ENCODE measurements around the gene NGB.

NGB gene

GRCh38 chr14:77275041-77275580 is 4.1 kb upstream of the NGB start:
- TF ChIP-seq CTCF (IDR thresholded peaks at IDR 0.05; ENCODE audit: low read depth, low read length, missing control alignments) = no peak
- no peak for DNase-seq (ENCODE audit: extremely low read depth, low read depth)
- no peak overlapping the region for H3K4me3 ChIP-seq (replicated peaks; ENCODE audit: low read depth, low read length)

GRCh38 chr14:77273796-77274195 is 2.8 kb upstream of the NGB start:
- TF ChIP-seq CTCF (IDR thresholded peaks at IDR 0.05; ENCODE audit: low read depth, low read length, missing control alignments) = no peak
- no peak for DNase-seq (ENCODE audit: extremely low read depth, low read depth)
- H3K4me3 ChIP-seq (replicated peaks; ENCODE audit: low read depth, low read length) = no peak overlapping the region

DNA sequence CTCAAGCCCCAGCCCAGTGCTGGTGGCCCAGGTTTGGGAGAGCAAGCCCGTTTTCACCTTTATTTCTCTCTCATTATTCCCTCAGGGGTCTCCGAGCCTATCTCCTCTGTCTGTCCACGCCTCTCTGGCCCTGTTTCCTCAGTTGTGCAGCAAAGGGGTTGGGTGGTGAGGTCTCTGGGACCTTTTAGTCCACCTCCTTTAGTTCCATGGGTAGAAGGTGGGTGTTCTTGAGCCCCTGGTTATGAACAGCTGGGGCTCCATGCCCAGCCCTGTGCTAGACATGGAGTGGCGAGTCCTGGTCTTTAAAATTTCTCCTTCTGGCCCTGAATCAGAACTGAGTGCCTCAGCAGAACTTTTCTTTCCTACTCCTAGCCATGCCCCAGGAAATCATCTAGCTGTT is 1.3 kb upstream of the NGB start:
- TF ChIP-seq CTCF (IDR thresholded peaks at IDR 0.05; ENCODE audit: low read depth, low read length, missing control alignments) = no peak
- H3K4me3 ChIP-seq (replicated peaks; ENCODE audit: low read depth, low read length) = no peak overlapping the region
- no peak for DNase-seq (ENCODE audit: extremely low read depth, low read depth)

GRCh38 chr14:77270361-77271112 is 469 bp downstream of the NGB start:
- H3K4me3 ChIP-seq (replicated peaks; ENCODE audit: low read depth, low read length) = no peak overlapping the region
- no peak for TF ChIP-seq CTCF (IDR thresholded peaks at IDR 0.05; ENCODE audit: low read depth, low read length, missing control alignments)
- no peak for DNase-seq (ENCODE audit: extremely low read depth, low read depth)

DNA sequence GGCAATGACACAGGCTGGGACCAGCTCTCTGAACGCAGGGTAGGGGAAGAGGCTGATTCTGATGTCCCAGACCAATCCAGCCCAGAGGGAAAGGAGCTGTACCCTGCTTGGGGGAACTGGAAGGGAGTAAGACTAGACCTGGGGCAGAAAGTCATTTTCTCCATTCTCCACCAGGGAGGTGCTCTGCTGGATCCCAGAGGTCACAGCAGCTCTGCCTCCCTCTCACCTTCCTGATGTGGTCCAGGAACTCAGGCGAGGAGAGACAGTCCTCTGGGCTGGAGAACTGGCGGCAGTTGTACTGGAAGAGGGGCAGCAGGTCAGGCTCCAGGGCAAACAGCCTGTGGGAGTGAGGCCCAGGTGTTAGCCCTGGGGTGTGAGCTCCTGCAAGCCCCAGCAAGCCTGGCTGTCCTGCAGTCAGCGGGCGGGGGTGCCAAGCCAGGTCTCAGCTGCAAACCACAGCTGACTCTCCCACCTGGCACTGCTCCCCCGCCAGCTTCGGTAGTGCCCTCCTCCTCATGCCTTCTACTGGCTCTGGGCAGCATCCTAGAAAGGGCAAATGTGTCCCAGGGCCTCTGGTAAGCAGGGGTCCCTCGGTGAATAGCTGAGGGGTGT is 1.9 kb downstream of the NGB start:
- H3K4me3 ChIP-seq (replicated peaks; ENCODE audit: low read depth, low read length) = no peak overlapping the region
- no peak for TF ChIP-seq CTCF (IDR thresholded peaks at IDR 0.05; ENCODE audit: low read depth, low read length, missing control alignments)
- no peak for DNase-seq (ENCODE audit: extremely low read depth, low read depth)

GRCh38 chr14:77267937-77268699 is 2.9 kb downstream of the NGB start:
- no peak for TF ChIP-seq CTCF (IDR thresholded peaks at IDR 0.05; ENCODE audit: low read depth, low read length, missing control alignments)
- H3K4me3 ChIP-seq (replicated peaks; ENCODE audit: low read depth, low read length) = no peak overlapping the region
- DNase-seq (ENCODE audit: extremely low read depth, low read depth) = no peak

Measured in HFF-Myc (cell line).